ENCODE measurements around the gene WASF2. TPM values are rescaled to one million over a fixed set of nuclear protein-coding genes. Genes with fewer than 3 reads are reported as not detected.

The WASF2 gene
- total and polyA plus RNA-seq, 2 donors (not counting 1 experiment from before 2014, with no cell fraction given) = 26.3 to 66.9 TPM

DNA sequence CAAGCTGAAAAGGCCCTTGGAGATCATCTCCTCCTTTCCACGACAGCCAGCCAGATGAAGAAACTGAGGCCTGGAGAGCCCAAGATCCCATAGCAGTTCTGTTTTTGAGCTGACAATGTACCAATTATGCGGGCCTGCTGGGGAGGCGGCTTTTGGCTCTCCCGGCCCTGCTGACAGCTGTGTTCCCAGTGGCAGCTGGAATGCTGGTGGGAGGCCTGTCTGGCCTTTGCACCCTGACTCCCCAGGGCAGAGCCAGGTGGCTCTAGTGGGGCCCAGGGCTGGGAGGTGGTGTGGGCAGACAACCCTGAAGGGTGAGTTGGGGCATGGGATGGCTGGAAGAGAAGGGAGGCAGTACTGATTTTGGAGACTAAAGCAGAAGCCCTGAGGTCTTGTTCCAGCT, 30.7 kb upstream of the WASF2 start:
- Histone ChIP-seq H3K4me1 (ENCODE audit: control insufficient read depth, extremely low read depth, insufficient read depth, low read length) (peaks cover 40% of the 10 kb centered on the region), H3K9ac (ENCODE audit: insufficient read depth, low read length) (no peak overlapping the region)
- no peak for DNase-seq (ENCODE audit: low read depth in 2 of 2)

DNA sequence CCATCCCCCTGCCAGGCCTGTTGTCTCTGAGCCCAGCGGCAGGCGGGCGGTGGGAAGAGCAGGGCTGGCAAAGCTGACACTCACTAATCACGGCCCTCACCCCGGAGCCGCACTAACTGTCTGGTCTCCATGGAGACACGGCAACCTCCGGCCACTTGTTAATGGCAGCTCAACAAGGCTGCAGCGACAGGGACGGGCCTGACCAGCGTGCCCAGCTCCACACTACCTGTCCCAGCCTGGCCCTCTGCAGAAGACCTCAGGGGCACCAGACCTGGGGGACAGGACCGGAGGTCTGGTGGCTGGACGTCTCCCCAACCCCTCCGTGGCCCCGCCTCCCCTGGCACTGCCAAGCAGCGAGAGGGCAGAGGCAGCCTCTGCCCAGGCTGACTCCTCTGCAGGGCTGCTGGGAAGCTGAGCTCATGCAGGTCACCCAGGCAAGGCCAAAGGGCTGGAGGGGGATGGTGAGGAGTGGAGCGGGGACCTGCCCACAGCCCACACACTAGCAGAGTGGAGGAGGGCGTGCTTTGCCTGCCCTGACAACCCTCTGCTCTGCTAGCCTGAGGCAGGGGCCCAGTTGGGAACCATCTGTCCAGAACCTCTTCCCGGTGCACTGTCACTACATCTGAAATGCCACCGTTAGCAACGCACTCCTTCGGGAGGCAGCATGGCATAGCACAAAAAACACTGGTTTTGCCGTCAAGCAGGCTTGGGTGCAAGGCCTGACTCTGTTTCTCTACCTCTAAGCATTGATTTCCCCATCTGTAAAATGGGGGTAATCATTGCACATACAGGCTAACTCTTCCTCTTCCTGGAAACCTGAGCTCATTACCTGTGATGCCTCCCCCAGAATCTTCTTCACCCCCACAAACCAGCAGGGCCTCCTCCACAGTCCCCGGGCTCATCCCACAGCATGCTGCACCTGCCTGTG, 29.6 kb upstream of the WASF2 start:
- H3K27me3 ChIP-seq (ENCODE audit: control insufficient read depth, insufficient read depth, low read length) = no peaks in the 10 kb centered on the region
- no peak for TF ChIP-seq EZH2 (IDR thresholded peaks at IDR 0.05; ENCODE audit: low read length, missing control alignments)
- TF ChIP-seq, protein P1, sequence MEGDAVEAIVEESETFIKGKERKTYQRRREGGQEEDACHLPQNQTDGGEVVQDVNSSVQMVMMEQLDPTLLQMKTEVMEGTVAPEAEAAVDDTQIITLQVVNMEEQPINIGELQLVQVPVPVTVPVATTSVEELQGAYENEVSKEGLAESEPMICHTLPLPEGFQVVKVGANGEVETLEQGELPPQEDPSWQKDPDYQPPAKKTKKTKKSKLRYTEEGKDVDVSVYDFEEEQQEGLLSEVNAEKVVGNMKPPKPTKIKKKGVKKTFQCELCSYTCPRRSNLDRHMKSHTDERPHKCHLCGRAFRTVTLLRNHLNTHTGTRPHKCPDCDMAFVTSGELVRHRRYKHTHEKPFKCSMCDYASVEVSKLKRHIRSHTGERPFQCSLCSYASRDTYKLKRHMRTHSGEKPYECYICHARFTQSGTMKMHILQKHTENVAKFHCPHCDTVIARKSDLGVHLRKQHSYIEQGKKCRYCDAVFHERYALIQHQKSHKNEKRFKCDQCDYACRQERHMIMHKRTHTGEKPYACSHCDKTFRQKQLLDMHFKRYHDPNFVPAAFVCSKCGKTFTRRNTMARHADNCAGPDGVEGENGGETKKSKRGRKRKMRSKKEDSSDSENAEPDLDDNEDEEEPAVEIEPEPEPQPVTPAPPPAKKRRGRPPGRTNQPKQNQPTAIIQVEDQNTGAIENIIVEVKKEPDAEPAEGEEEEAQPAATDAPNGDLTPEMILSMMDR (conservative IDR thresholded peaks at IDR 0.05 in 1 of 2, IDR thresholded peaks at IDR 0.05 in 1 of 2; ENCODE audit: low read depth in 1 of 2, low read length in 2 of 2) = no peak
- no peaks in the 10 kb centered on the region for H3K36me3 ChIP-seq (ENCODE audit: control insufficient read depth, insufficient read depth, low read length)
- no peak overlapping the region for H3K4me3 ChIP-seq (replicated peaks in 1 of 4; ENCODE audit: control extremely low read depth in 1 of 4, insufficient read depth in 1 of 4, low read depth in 3 of 4, low read length in 4 of 4)
- no peaks in the 10 kb centered on the region for H3K79me2 ChIP-seq (ENCODE audit: control insufficient read depth, insufficient read depth, low read length)
- H3K9ac ChIP-seq (ENCODE audit: insufficient read depth, low read length) = no peak overlapping the region
- H3K4me2 ChIP-seq (ENCODE audit: extremely low read depth, insufficient read depth, low read length) = no peak overlapping the region
- no peaks in the 10 kb centered on the region for H4K20me1 ChIP-seq (ENCODE audit: control insufficient read depth, extremely low read depth, insufficient read depth, low read length)
- H2AFZ ChIP-seq (ENCODE audit: low read length) = no peak overlapping the region
- no peak for DNase-seq (ENCODE audit: low read depth in 2 of 2)
- H3K9me3 ChIP-seq (ENCODE audit: control insufficient read depth, insufficient read depth, low read depth, low read length) = no peaks in the 10 kb centered on the region
- no peak overlapping the region for H3K27ac ChIP-seq (ENCODE audit: insufficient read depth, low read length)
- H3K4me1 ChIP-seq (ENCODE audit: control insufficient read depth, extremely low read depth, insufficient read depth, low read length) = peaks cover 31% of the 10 kb centered on the region

More for the DNA sequence above, 30.7 kb upstream of the WASF2 start:
- TF ChIP-seq, protein P1 (conservative IDR thresholded peaks at IDR 0.05 in 1 of 2, IDR thresholded peaks at IDR 0.05 in 1 of 2; ENCODE audit: low read depth in 1 of 2, low read length in 2 of 2) = no peak
- no peak for TF ChIP-seq EZH2 (IDR thresholded peaks at IDR 0.05; ENCODE audit: low read length, missing control alignments)
- H3K27me3 ChIP-seq (ENCODE audit: control insufficient read depth, insufficient read depth, low read length) = no peaks in the 10 kb centered on the region
- no peaks in the 10 kb centered on the region for H3K79me2 ChIP-seq (ENCODE audit: control insufficient read depth, insufficient read depth, low read length)
- H3K4me2 ChIP-seq (ENCODE audit: extremely low read depth, insufficient read depth, low read length) = no peak overlapping the region
- H3K4me3 ChIP-seq (replicated peaks in 1 of 4; ENCODE audit: control extremely low read depth in 1 of 4, insufficient read depth in 1 of 4, low read depth in 3 of 4, low read length in 4 of 4) = no peak overlapping the region
- H3K27ac ChIP-seq (ENCODE audit: insufficient read depth, low read length) = no peak overlapping the region
- no peaks in the 10 kb centered on the region for H3K36me3 ChIP-seq (ENCODE audit: control insufficient read depth, insufficient read depth, low read length)
- no peaks in the 10 kb centered on the region for H3K9me3 ChIP-seq (ENCODE audit: control insufficient read depth, insufficient read depth, low read depth, low read length)
- H4K20me1 ChIP-seq (ENCODE audit: control insufficient read depth, extremely low read depth, insufficient read depth, low read length) = no peaks in the 10 kb centered on the region
- H2AFZ ChIP-seq (ENCODE audit: low read length) = no peak overlapping the region

DNA sequence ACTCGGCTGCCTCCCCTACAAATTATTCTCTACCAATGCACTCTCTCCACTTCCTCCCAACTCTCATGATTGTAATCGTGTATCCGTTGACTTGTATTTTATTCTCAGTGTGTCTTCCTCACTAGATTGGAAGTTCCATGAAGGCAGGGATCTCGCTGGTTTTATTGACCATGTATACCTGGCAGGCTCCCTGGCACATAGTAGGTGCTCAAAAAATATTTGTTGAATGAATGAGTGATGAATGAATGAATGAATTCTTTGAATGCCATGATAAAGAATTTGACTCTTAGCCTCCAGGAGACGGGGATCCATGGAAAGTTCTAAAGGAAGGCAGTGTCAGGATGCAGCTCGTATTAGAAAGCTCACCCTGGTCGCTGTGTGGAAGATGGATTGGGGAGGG, 28.8 kb upstream of the WASF2 start:
- peaks cover 25% of the 10 kb centered on the region for H3K4me1 ChIP-seq (ENCODE audit: control insufficient read depth, extremely low read depth, insufficient read depth, low read length)

More for the DNA sequence above, 28.8 kb upstream of the WASF2 start:
- H3K36me3 ChIP-seq (ENCODE audit: control insufficient read depth, insufficient read depth, low read length) = no peaks in the 10 kb centered on the region
- H4K20me1 ChIP-seq (ENCODE audit: control insufficient read depth, extremely low read depth, insufficient read depth, low read length) = no peaks in the 10 kb centered on the region
- no peaks in the 10 kb centered on the region for H3K9me3 ChIP-seq (ENCODE audit: control insufficient read depth, insufficient read depth, low read depth, low read length)
- no peak for DNase-seq (ENCODE audit: low read depth in 2 of 2)
- no peak overlapping the region for H3K9ac ChIP-seq (ENCODE audit: insufficient read depth, low read length)
- no peak overlapping the region for H3K4me3 ChIP-seq (replicated peaks in 1 of 4; ENCODE audit: control extremely low read depth in 1 of 4, insufficient read depth in 1 of 4, low read depth in 3 of 4, low read length in 4 of 4)
- H3K4me2 ChIP-seq (ENCODE audit: extremely low read depth, insufficient read depth, low read length) = no peak overlapping the region
- H3K27me3 ChIP-seq (ENCODE audit: control insufficient read depth, insufficient read depth, low read length) = no peaks in the 10 kb centered on the region
- TF ChIP-seq EZH2 (IDR thresholded peaks at IDR 0.05; ENCODE audit: low read length, missing control alignments) = no peak
- TF ChIP-seq, protein P1 (conservative IDR thresholded peaks at IDR 0.05 in 1 of 2, IDR thresholded peaks at IDR 0.05 in 1 of 2; ENCODE audit: low read depth in 1 of 2, low read length in 2 of 2) = no peak
- H3K27ac ChIP-seq (ENCODE audit: insufficient read depth, low read length) = no peak overlapping the region
- no peak overlapping the region for H2AFZ ChIP-seq (ENCODE audit: low read length)
- no peaks in the 10 kb centered on the region for H3K79me2 ChIP-seq (ENCODE audit: control insufficient read depth, insufficient read depth, low read length)
